ENCODE data around the gene NADK2.

DNA sequence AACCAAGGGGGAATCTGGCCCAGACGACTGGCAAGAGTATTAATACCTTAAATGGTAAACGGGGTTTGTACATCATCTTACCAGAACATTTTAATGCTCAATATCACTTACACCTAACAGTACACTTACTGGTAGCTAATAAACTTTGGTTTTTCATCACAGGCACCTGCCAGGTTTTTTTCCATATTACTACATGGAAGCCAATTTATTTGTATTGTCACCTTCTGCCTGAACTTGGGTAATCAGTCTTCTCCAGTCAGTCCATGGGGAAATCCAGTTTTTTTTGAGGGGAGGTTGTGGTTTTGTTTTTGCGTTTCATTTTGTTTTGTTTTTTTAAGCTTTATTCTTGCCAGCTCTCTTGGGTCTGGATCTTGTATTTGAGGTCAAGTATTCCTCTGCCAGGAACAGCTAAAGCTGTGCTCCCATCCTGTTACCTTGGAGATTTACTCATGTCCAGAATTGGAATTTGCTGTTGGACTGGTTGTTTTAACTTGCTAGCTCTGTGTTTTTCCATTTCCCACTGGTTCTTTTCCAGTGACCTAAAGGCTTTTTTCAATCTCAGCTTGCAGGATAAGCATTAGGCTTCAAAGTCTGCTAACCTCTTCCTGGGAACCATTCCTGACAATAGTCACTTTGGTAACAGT lies 11.1 kb upstream of the NADK2 start:
- TF ChIP-seq, protein P1, sequence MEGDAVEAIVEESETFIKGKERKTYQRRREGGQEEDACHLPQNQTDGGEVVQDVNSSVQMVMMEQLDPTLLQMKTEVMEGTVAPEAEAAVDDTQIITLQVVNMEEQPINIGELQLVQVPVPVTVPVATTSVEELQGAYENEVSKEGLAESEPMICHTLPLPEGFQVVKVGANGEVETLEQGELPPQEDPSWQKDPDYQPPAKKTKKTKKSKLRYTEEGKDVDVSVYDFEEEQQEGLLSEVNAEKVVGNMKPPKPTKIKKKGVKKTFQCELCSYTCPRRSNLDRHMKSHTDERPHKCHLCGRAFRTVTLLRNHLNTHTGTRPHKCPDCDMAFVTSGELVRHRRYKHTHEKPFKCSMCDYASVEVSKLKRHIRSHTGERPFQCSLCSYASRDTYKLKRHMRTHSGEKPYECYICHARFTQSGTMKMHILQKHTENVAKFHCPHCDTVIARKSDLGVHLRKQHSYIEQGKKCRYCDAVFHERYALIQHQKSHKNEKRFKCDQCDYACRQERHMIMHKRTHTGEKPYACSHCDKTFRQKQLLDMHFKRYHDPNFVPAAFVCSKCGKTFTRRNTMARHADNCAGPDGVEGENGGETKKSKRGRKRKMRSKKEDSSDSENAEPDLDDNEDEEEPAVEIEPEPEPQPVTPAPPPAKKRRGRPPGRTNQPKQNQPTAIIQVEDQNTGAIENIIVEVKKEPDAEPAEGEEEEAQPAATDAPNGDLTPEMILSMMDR (IDR thresholded peaks at IDR 0.05), result no peak
- TF ChIP-seq FOXJ3 (CRISPR knock-in tag; IDR thresholded peaks at IDR 0.05), result no peak
- TF ChIP-seq POLR2AphosphoS5 (IDR thresholded peaks at IDR 0.05; ENCODE audit: low read depth, low read length), result no peak
- TF ChIP-seq, protein P2, sequence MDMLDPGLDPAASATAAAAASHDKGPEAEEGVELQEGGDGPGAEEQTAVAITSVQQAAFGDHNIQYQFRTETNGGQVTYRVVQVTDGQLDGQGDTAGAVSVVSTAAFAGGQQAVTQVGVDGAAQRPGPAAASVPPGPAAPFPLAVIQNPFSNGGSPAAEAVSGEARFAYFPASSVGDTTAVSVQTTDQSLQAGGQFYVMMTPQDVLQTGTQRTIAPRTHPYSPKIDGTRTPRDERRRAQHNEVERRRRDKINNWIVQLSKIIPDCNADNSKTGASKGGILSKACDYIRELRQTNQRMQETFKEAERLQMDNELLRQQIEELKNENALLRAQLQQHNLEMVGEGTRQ (IDR thresholded peaks at IDR 0.05; ENCODE audit: borderline replicate concordance, low read depth, low read length), result no peak
- TF ChIP-seq, protein P3, sequence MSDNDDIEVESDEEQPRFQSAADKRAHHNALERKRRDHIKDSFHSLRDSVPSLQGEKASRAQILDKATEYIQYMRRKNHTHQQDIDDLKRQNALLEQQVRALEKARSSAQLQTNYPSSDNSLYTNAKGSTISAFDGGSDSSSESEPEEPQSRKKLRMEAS (IDR thresholded peaks at IDR 0.05; ENCODE audit: low read depth), result no peak
- TF ChIP-seq GABPA (IDR thresholded peaks at IDR 0.05; ENCODE audit: low read depth), result no peak
- no peak for TF ChIP-seq RFX5 (IDR thresholded peaks at IDR 0.05; ENCODE audit: low read length)
